Measurements from ENCODE around the gene BOC. TPM values are rescaled to one million over a fixed set of nuclear protein-coding genes. Genes with fewer than 3 reads are reported as not detected.
"Not testable (repeated sequence)": the region's sequence is repeated elsewhere in the genome, so short reads cannot be mapped to it uniquely, and the experiment has no call there.

The BOC gene
- total and polyA plus RNA-seq, 2 experiments from 2014 or later: 18.4 to 21.6 TPM

DNA sequence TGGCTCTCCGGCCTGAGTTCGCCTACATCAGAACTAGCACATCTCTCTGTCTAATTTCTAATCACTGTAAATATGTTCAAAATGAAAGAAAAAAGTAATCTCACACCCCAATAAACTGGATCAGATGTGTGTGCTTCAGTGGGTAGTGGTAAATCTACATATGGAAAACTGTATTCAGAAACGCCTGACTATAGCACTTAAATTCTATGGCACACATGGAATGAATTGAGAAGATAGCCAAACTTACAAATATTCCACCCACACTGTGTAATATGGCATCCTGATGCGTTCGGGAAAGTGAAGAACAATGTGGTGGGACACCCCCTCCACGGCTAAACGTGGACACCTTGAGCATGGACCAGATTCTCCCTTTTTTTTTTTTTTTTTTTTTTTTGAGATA is 40.6 kb upstream of the BOC start:
- 75 to 79% methylated on average over 7 of the region's 7 CpGs for WGBS, 2 experiments (ENCODE audit: low coverage in 1 of 2, low lambda C conversion rate in 2 of 2, missing lambda C conversion rate in 2 of 2)
- Histone ChIP-seq H3K9ac (no peak overlapping the region), H3K36me3 (ENCODE audit: low read depth) (no peaks in the 10 kb centered on the region), H3K9me2 (ENCODE audit: insufficient read depth) (no peaks in the 10 kb centered on the region), H3K4me2 (ENCODE audit: unreplicated experiment) (no peak overlapping the region), H3K27me3 (replicated peaks; ENCODE audit: insufficient read depth) (no peaks in the 10 kb centered on the region), H3K4me3 (no peak overlapping the region), H4K20me1 (ENCODE audit: insufficient read depth) (no peaks in the 10 kb centered on the region), H3F3A (ENCODE audit: insufficient read depth) (peaks cover 5% of the 10 kb centered on the region), H3K9me3 (ENCODE audit: low read depth) (no peaks in the 10 kb centered on the region), H3K79me2 (ENCODE audit: insufficient read depth) (no peaks in the 10 kb centered on the region), H3K27ac (no peak overlapping the region), H3K4me1 (ENCODE audit: insufficient read depth) (peaks cover 15% of the 10 kb centered on the region), H2AFZ (no peak overlapping the region)
- no peak for TF ChIP-seq EZH2phosphoT487 (IDR thresholded peaks at IDR 0.05; ENCODE audit: insufficient read depth, low read depth)
- TF ChIP-seq EZH2 (IDR thresholded peaks at IDR 0.05; ENCODE audit: insufficient read depth, poor library complexity, severe bottlenecking): no peak
- no peak for DNase-seq
- in situ Hi-C loops (cut with MboI): no loop called here

DNA sequence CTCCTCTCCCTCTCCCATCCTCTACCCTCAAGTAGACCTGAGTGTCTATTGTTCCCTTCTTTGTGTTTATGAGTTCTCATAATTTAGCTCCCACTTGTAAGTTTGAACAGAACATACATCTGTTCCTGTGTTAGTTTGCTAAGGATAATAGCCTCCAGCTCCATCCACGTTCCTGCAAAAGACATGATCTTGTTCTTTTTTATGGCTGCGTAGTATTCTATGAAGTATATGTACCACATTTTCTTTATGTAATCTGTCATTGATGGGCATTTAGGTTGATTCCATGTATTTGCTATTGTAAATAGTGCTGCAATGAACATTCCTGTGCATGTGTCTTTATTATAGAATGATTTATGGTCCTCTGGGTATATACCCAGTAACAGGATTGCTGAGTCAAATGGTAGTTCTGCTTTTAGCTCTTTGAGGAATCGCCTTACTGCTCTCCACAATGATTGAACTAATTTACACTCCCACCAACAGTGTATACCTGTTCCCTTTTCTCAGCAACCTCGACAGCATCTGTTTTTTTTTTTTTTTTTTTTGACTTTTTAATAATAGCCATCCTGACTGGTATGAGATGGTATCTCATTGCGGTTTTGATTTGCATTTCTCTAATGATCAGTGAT is 39.6 kb upstream of the BOC start:
- H3K36me3 ChIP-seq (ENCODE audit: low read depth); DNase-seq; in situ Hi-C loops (cut with MboI); H3K9me3 ChIP-seq (ENCODE audit: low read depth); H3F3A ChIP-seq (ENCODE audit: insufficient read depth); H3K4me2 ChIP-seq (ENCODE audit: unreplicated experiment); H3K79me2 ChIP-seq (ENCODE audit: insufficient read depth); H3K4me1 ChIP-seq (ENCODE audit: insufficient read depth); H2AFZ ChIP-seq; H3K27ac ChIP-seq; H3K27me3 ChIP-seq (replicated peaks; ENCODE audit: insufficient read depth); H3K4me3 ChIP-seq; H4K20me1 ChIP-seq (ENCODE audit: insufficient read depth); H3K9ac ChIP-seq; H3K9me2 ChIP-seq (ENCODE audit: insufficient read depth): not testable (repeated sequence)
- 76 to 81% methylated on average over 4 to 5 of the region's 5 CpGs for WGBS, 2 experiments (ENCODE audit: low coverage in 1 of 2, low lambda C conversion rate in 2 of 2, missing lambda C conversion rate in 2 of 2)

DNA sequence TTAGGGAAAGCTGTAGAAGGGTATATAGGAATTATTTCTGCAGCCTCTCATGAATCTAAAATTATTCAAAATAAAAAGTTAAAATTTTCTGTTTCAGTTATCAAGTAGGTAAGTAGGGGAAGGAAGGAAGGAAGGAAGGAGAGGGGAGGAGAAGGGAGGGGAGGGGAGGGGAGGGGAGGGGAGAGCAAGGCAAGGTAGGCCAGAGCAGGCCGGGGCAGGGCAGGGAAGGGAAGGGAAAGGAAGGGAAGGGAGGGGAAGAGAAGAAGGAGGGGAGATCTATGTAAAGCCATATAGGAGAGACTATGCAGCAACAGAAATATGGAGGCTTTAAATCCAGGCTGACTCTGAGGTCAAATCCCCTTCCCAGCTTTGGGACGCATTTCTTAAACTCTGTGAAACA is 38.3 kb upstream of the BOC start:
- H3K9ac ChIP-seq: no peak overlapping the region
- no peaks in the 10 kb centered on the region for H3K9me3 ChIP-seq (ENCODE audit: low read depth)
- no peaks in the 10 kb centered on the region for H3K9me2 ChIP-seq (ENCODE audit: insufficient read depth)
- H3K27ac ChIP-seq: no peak overlapping the region
- no peaks in the 10 kb centered on the region for H4K20me1 ChIP-seq (ENCODE audit: insufficient read depth)
- H3K4me2 ChIP-seq (ENCODE audit: unreplicated experiment): no peak overlapping the region
- no peaks in the 10 kb centered on the region for H3K27me3 ChIP-seq (replicated peaks; ENCODE audit: insufficient read depth)
- no peaks in the 10 kb centered on the region for H3F3A ChIP-seq (ENCODE audit: insufficient read depth)
- TF ChIP-seq EZH2 (IDR thresholded peaks at IDR 0.05; ENCODE audit: insufficient read depth, poor library complexity, severe bottlenecking) (no peak), EZH2phosphoT487 (IDR thresholded peaks at IDR 0.05; ENCODE audit: insufficient read depth, low read depth) (no peak)
- DNase-seq: no peak
- in situ Hi-C loops (cut with MboI): no loop called here
- H3K4me1 ChIP-seq (ENCODE audit: insufficient read depth): no peaks in the 10 kb centered on the region
- no peak overlapping the region for H3K4me3 ChIP-seq
- H3K79me2 ChIP-seq (ENCODE audit: insufficient read depth): no peaks in the 10 kb centered on the region
- 78 to 86% methylated on average over 1 to 2 of the region's 2 CpGs for WGBS, 2 experiments (ENCODE audit: low coverage in 1 of 2, low lambda C conversion rate in 2 of 2, missing lambda C conversion rate in 2 of 2)
- H3K36me3 ChIP-seq (ENCODE audit: low read depth): no peaks in the 10 kb centered on the region
- H2AFZ ChIP-seq: no peak overlapping the region

DNA sequence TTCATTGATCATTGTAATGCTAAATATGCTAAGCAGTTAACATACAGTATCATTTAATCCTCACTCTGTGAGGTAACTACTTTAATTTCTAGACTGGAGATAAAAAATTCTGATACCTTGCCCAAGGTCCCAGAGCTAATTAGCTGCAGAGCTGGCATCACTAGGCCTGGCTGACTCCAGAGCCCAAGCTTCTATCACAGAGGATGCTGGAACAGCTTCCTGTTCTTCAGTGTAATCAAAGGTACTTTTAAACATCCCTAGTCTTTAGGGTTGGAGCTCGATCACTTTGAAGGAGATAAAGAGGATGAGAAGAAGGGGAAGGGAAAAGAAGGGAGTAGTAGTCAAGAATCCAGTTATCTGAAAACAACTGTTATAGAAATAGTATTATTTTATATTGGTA is 37.1 kb upstream of the BOC start:
- Histone ChIP-seq H2AFZ (no peak overlapping the region), H3K27me3 (replicated peaks; ENCODE audit: insufficient read depth) (no peaks in the 10 kb centered on the region), H3K36me3 (ENCODE audit: low read depth) (no peaks in the 10 kb centered on the region), H3K9me2 (ENCODE audit: insufficient read depth) (no peaks in the 10 kb centered on the region), H3K27ac (no peak overlapping the region), H3F3A (ENCODE audit: insufficient read depth) (no peaks in the 10 kb centered on the region), H3K4me1 (ENCODE audit: insufficient read depth) (no peaks in the 10 kb centered on the region), H3K9ac (no peak overlapping the region), H3K79me2 (ENCODE audit: insufficient read depth) (no peaks in the 10 kb centered on the region), H3K4me2 (ENCODE audit: unreplicated experiment) (no peak overlapping the region), H3K4me3 (no peak overlapping the region), H4K20me1 (ENCODE audit: insufficient read depth) (no peaks in the 10 kb centered on the region), H3K9me3 (ENCODE audit: low read depth) (no peaks in the 10 kb centered on the region)
- in situ Hi-C loops (cut with MboI): no loop called here
- DNase-seq: no peak
- 89 to 93% methylated on average over 1 of the region's 1 CpG for WGBS, 2 experiments (ENCODE audit: low coverage in 1 of 2, low lambda C conversion rate in 2 of 2, missing lambda C conversion rate in 2 of 2)
- no peak for TF ChIP-seq EZH2phosphoT487 (IDR thresholded peaks at IDR 0.05; ENCODE audit: insufficient read depth, low read depth)
- no peak for TF ChIP-seq EZH2 (IDR thresholded peaks at IDR 0.05; ENCODE audit: insufficient read depth, poor library complexity, severe bottlenecking)
